Endothelial cell of umbilical vein (primary cell): ENCODE measurements around the gene DUSP22. TPM values are rescaled to one million over a fixed set of nuclear protein-coding genes. Genes with fewer than 3 reads are reported as not detected.

Source experiments
- BruUV-seq: library from RNA; stranded (reverse); fragments of 400-500 nt; replicated peaks from 2 replicates; lab custom pipeline; 2021; lab: Mats Ljungman, UMichigan
- CTCF ChIA-PET: fragments of 300-600, 350-600 bp; sonication (Branson Sonifier 250); formaldehyde crosslinking; loops from one replicate; lab custom pipeline; 2021; ENCODE audit warnings: antibody characterized with exemption, inconsistent platforms; lab: Charles Lee
- POLR2A ChIA-PET: fragments of 300-600, 350-600 bp; sonication (Branson Sonifier 250); formaldehyde crosslinking; loops from one replicate; lab custom pipeline; 2021; ENCODE audit warnings: antibody characterized with exemption, inconsistent platforms; lab: Charles Lee
- DNase-seq: peaks from one replicate; pipeline ENCODE4 v3.0.0-alpha.2; 2011; ENCODE audit warnings: low read depth, low spot score
- FAIRE-seq: peaks from 2 replicates; lab custom pipeline; 2011; peaks lifted over from hg19 to GRCh38; lab: Jason Lieb, UNC
- H2AFZ ChIP-seq: 2 replicates; pipeline ENCODE4 v1.6.0; 2012; ENCODE audit warnings: low read depth, low read length, control low read depth, inconsistent platforms
- H3K27ac ChIP-seq: 2 replicates; pipeline ENCODE4 v1.5.1; 2011; ENCODE audit warnings: low read depth, mild to moderate bottlenecking, control low read depth, low read length, moderate library complexity; ENCODE audit not compliant: insufficient read depth
- H3K27me3 ChIP-seq, 2 experiments: 2 replicates each; pipeline versions ENCODE4 v1.6.0 to v1.6.1; 2011; ENCODE audit warnings: low read length in 2 of 2, mixed read lengths in 1 of 2; ENCODE audit not compliant: control insufficient read depth in 2 of 2, insufficient read depth in 2 of 2
- H3K36me3 ChIP-seq, 2 experiments: 2 replicates in 1 of 2; 3 replicates in 1 of 2; pipeline ENCODE4 v1.5.1; 2011; ENCODE audit warnings: low read length in 2 of 2, mild to moderate bottlenecking in 1 of 2, moderate library complexity in 1 of 2; ENCODE audit not compliant: control insufficient read depth in 2 of 2, insufficient read depth in 2 of 2; ENCODE audit errors: extremely low read depth in 1 of 2
- H3K4me1 ChIP-seq: 3 replicates; pipeline ENCODE4 v1.5.1; 2011; ENCODE audit warnings: mild to moderate bottlenecking, low read length; ENCODE audit not compliant: control insufficient read depth, insufficient read depth; ENCODE audit errors: extremely low read depth
- H3K4me2 ChIP-seq: 2 replicates; pipeline ENCODE4 v1.6.1; 2011; ENCODE audit warnings: low read length, control low read depth, mixed read lengths; ENCODE audit not compliant: insufficient read depth
- H3K4me3 ChIP-seq, 3 experiments: fragments of 200-600 bp in 1 of 3; sonication (generic), shearing (Covaris generic) in 1 of 3; replicated peaks in 1 of 3; 2 replicates each; pipeline ENCODE4 v1.5.1; 2011 to 2016; ENCODE audit warnings: control low read depth in 3 of 3, low read length in 3 of 3, mild to moderate bottlenecking in 2 of 3, inconsistent platforms in 1 of 3, low read depth in 1 of 3, moderate library complexity in 1 of 3; ENCODE audit not compliant: insufficient read depth in 1 of 3
- H3K79me2 ChIP-seq: 2 replicates; pipeline ENCODE4 v1.6.0; 2012; ENCODE audit warnings: low read length, inconsistent platforms; ENCODE audit not compliant: control insufficient read depth, insufficient read depth
- H3K9ac ChIP-seq: replicated peaks from 2 replicates; pipeline ENCODE3; 2011; ENCODE audit warnings: low read length, control low read depth; ENCODE audit not compliant: insufficient read depth; ENCODE audit errors: extremely low read depth
- H3K9me1 ChIP-seq: replicated peaks from 3 replicates; pipeline ENCODE4 v1.6.0; 2011; ENCODE audit warnings: mild to moderate bottlenecking, low read length; ENCODE audit not compliant: control insufficient read depth, insufficient read depth; ENCODE audit errors: extremely low read depth
- H3K9me3 ChIP-seq: replicated peaks from 2 replicates; pipeline ENCODE4 v1.5.1; 2012; ENCODE audit warnings: low read length, inconsistent platforms; ENCODE audit not compliant: control insufficient read depth, insufficient read depth
- H4K20me1 ChIP-seq: replicated peaks from 2 replicates; pipeline ENCODE3; 2011; ENCODE audit warnings: mild to moderate bottlenecking, low read length; ENCODE audit not compliant: control insufficient read depth, insufficient read depth; ENCODE audit errors: extremely low read depth
- EZH2 ChIP-seq: IDR thresholded peaks from 2 replicates; pipeline ENCODE4 v1.6.1; 2012; ENCODE audit warnings: borderline replicate concordance, low read depth, mild to moderate bottlenecking, moderate library complexity, low read length, inconsistent platforms; ENCODE audit not compliant: severe bottlenecking
- FOS ChIP-seq: IDR thresholded peaks from 2 replicates; pipeline ENCODE4 v1.6.1; 2011; ENCODE audit warnings: mild to moderate bottlenecking, low read length, moderate library complexity, borderline replicate concordance; ENCODE audit not compliant: insufficient read depth
- GATA2 ChIP-seq: IDR thresholded peaks from 2 replicates; pipeline ENCODE4 v1.7.0; 2011; ENCODE audit warnings: low read depth, mild to moderate bottlenecking, moderate library complexity, mixed read lengths, low read length; ENCODE audit not compliant: insufficient read length, insufficient read depth
- JUN ChIP-seq: IDR thresholded peaks from 2 replicates; pipeline ENCODE4 v1.6.1; 2011; ENCODE audit warnings: borderline replicate concordance, low read depth; ENCODE audit not compliant: insufficient read length, insufficient read depth
- MAX ChIP-seq: IDR thresholded peaks from 2 replicates; pipeline ENCODE4 v1.6.1; 2011; ENCODE audit not compliant: insufficient read depth, insufficient read length
- MYC ChIP-seq: IDR thresholded peaks from one replicate; pipeline ENCODE4 v1.6.1; 2011; ENCODE audit warnings: mild to moderate bottlenecking, low read depth, low read length
- POLR2A ChIP-seq: IDR thresholded peaks from 2 replicates; pipeline ENCODE4 v1.6.1; 2012; ENCODE audit warnings: low read depth, mild to moderate bottlenecking, control low read depth, low read length
- POLR2AphosphoS5 ChIP-seq: IDR thresholded peaks from 2 replicates; pipeline ENCODE4 v1.6.1; 2012; ENCODE audit warnings: low read depth, mild to moderate bottlenecking, control low read depth, low read length, moderate library complexity; ENCODE audit not compliant: insufficient read depth
- dilution Hi-C: fragments of 300-500 bp; cut with MboI; formaldehyde crosslinking; loops from one replicate; pipeline ENCODE4 v1.15.0; 2019; ENCODE audit warnings: low sequenced_read_pairs; ENCODE audit not compliant: extremely low pct_ligation_motif_present
- intact Hi-C: fragments of 100-400 bp; cut with micrococcal nuclease; formaldehyde crosslinking; loops from one replicate; pipeline ENCODE4 v1.10.0; 2022
- polyA plus RNA-seq, 4 experiments: library from polyadenylated mRNA; depleted of rRNA in 3 of 4; stranded (reverse) in 3 of 4; unstranded in 1 of 4; fragments of >200 nt; gene quantifications; 2 replicates each; pipeline versions ENCODE4 v1.2.1 to v1.2.3, GENCODE V29; 2011 to 2012; ENCODE audit warnings: missing spikeins in 1 of 4
- total RNA-seq: library from RNA; stranded (reverse); gene quantifications from 2 replicates; pipeline ENCODE4 v1.2.3, GENCODE V29; 2021

Gene DUSP22
- total and polyA plus RNA-seq, 2 donors (not counting 3 experiments of a cell fraction or from before 2014, with no cell fraction given) = 23.2 to 33.9 TPM

GRCh38 chr6:382883-383810 lies 90.9 kb downstream of the DUSP22 start:
- Histone ChIP-seq H3K4me1 (no peaks in the 10 kb centered on the region), H3K9me3 (peaks cover 2% of the 10 kb centered on the region), H3K79me2 (no peaks in the 10 kb centered on the region), H3K4me2 (no peak overlapping the region), H3K9ac (no peak overlapping the region), H3K4me3 (no peak overlapping the region), H3K9me1 (no peaks in the 10 kb centered on the region), H4K20me1 (no peaks in the 10 kb centered on the region), H3K27me3 (peaks cover 0 to 2% of the 10 kb centered on the region in 2 experiments), H3K27ac (no peak overlapping the region), H3K36me3 (no peaks in the 10 kb centered on the region), H2AFZ (no peak overlapping the region)
- FAIRE-seq (no peak), DNase-seq (no peak)
- intact Hi-C loops = no loop called here
- no peak for TF ChIP-seq FOS
- no peak for TF ChIP-seq MAX
- TF ChIP-seq JUN = no peak
- TF ChIP-seq GATA2 = no peak
- TF ChIP-seq EZH2 = no peak
- no peak for TF ChIP-seq POLR2A
- TF ChIP-seq MYC = no peak
- TF ChIP-seq POLR2AphosphoS5 = no peak
- ChIA-PET POLR2A (no interaction called here), CTCF (interaction anchor here (0.8 kb wide), 2 partner anchors 11 to 144 kb away, joined by 3 read pairs; no protein-coding TSS in a partner anchor)
- dilution Hi-C loops = no loop called here
- BruUV-seq = no TSS peak
